ENCODE measurements around the gene ZNF699. TPM values are rescaled to one million over a fixed set of nuclear protein-coding genes. Genes with fewer than 3 reads are reported as not detected.
A peak's percentile ranks its signal among the peaks of the same experiment; 100 is the strongest.
"Not testable (repeated sequence)": the region's sequence is repeated elsewhere in the genome, so short reads cannot be mapped to it uniquely, and the experiment has no call there.

ZNF699 gene
- polyA plus RNA-seq, 3 donors from 2014 or later = 8.1 to 11.0 (median 10.9) TPM

DNA sequence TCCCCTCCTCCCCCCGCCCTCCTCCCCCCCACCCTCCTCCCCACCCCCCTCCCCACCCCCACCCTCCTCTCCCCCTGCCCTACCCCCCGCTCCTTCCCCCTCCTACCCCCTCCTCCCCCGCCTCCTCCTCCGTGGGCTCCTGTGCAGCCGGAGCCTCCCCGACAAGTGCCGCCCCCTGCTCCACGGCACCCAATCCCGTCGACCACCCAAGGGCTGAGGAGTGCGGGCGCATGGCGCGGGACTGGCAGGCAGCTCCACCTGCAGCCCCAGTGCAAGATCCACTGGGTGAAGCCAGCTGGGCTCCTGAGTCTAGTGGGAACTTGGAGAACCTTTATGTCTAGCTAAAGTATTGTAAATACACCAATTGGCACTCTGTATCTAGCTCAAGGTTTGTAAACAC lies 12.1 kb upstream of the ZNF699 start:
- H3K27me3 Mint-ChIP-seq (ENCODE audit: low read depth in 3 of 3) = peaks cover 10 to 14% (median 11%) of the 10 kb centered on the region in 3 donors
- H3K9me3 Mint-ChIP-seq = peaks cover 0 to 18% (median 3%) of the 10 kb centered on the region in 6 donors
- not testable (repeated sequence) for H3K36me3 Mint-ChIP-seq, H3K4me3 Mint-ChIP-seq, DNase-seq, H3K27ac Mint-ChIP-seq
- H3K4me1 Mint-ChIP-seq = peaks cover 29 to 42% of the 10 kb centered on the region in 2 donors

DNA sequence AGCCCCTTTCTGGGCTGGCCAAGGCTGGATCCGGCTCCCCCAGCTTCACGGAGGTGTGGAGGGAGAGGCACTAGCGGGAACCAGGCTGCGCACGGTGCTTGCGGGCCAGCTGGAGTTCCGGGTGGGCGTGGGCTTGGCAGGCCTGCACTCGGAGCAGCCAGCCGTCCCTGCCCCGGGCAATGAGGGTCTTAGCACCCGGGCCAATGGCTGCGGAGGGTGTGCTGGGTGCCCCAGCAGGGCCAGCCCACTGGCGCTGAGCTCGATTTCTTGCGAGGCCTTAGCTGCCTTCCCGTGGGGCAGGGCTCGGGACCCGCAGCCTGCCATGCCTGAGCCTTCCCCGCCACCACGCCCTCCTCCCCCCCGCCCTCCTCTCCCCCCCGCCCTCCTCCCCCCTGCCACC lies 11.7 kb upstream of the ZNF699 start:
- no peak for DNase-seq
- H3K27ac Mint-ChIP-seq = no peak overlapping the region
- peaks cover 0 to 18% (median 3%) of the 10 kb centered on the region in 6 donors for H3K9me3 Mint-ChIP-seq
- H3K36me3 Mint-ChIP-seq = peaks cover 7 to 9% (median 8%) of the 10 kb centered on the region in 3 donors
- peaks cover 29 to 39% of the 10 kb centered on the region in 2 donors for H3K4me1 Mint-ChIP-seq
- peaks cover 10 to 14% (median 11%) of the 10 kb centered on the region in 3 donors for H3K27me3 Mint-ChIP-seq (ENCODE audit: low read depth in 3 of 3)
- H3K4me3 Mint-ChIP-seq = no peak overlapping the region

DNA sequence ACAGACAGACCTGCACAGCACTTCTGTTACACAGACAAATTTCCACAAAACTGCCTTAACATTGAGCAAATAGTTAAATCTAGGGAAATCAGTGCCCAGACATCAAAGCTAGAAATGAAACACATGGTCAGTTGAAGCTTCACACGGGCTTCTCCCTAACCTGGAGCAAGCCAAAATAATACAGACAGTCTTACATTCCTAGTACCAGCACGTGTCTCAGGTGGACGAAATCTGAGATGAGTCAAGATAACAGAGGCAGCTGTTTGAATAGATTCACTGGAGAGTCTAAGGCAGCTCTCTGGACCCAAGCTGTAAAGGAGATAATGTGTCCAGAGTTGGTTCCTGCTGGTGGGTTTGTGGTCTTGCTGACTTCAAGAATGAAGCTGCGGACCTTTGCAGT lies 4.1 kb upstream of the ZNF699 start:
- H3K4me3 Mint-ChIP-seq = no peak overlapping the region
- DNase-seq = no peak
- peaks cover 8 to 19% (median 16%) of the 10 kb centered on the region in 3 donors for H3K27me3 Mint-ChIP-seq (ENCODE audit: low read depth in 3 of 3)
- H3K9me3 Mint-ChIP-seq = peaks cover 0 to 4% (median under 1%) of the 10 kb centered on the region in 6 donors
- H3K36me3 Mint-ChIP-seq = no peaks in the 10 kb centered on the region
- H3K4me1 Mint-ChIP-seq = peaks cover 12 to 16% of the 10 kb centered on the region in 2 donors
- H3K27ac Mint-ChIP-seq = no peak overlapping the region

DNA sequence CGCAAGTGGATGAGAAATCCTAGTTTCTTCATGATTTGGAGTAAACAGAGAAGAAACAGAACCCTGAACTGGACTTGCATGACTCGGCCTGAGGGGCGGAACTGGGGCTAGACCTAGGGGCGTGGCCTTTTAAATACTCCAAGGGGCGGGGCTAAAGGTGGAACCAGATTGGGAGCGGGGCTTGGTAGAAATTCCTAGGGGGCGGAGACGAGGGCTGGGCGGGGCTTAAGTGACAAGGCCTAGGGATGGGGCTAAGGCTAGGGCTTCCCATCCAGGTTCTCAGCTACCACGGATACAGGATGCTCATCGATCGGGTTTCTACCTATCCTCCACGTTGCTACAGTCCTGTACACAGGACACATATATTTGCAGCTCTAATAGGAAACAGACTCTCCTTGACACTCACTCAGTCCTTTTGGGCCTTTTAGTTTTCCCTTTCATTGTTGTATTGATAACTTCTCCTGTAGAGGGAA lies 372 bp upstream of the ZNF699 start:
- Mint-ChIP-seq H3K9me3 (peaks cover 0 to 4% (median 0%) of the 10 kb centered on the region in 6 donors), H3K4me1 (peaks cover 35 to 44% of the 10 kb centered on the region in 2 donors), H3K27ac (peak overlapping the region; percentile 92 to 97 (median 95)), H3K27me3 (ENCODE audit: low read depth in 3 of 3) (peaks cover 6 to 19% (median 17%) of the 10 kb centered on the region in 3 donors), H3K4me3 (peak overlapping the region; percentile 91 to 96 (median 94)), H3K36me3 (peaks cover 3 to 5% (median 3%) of the 10 kb centered on the region in 3 donors)
- no peak for DNase-seq

DNA sequence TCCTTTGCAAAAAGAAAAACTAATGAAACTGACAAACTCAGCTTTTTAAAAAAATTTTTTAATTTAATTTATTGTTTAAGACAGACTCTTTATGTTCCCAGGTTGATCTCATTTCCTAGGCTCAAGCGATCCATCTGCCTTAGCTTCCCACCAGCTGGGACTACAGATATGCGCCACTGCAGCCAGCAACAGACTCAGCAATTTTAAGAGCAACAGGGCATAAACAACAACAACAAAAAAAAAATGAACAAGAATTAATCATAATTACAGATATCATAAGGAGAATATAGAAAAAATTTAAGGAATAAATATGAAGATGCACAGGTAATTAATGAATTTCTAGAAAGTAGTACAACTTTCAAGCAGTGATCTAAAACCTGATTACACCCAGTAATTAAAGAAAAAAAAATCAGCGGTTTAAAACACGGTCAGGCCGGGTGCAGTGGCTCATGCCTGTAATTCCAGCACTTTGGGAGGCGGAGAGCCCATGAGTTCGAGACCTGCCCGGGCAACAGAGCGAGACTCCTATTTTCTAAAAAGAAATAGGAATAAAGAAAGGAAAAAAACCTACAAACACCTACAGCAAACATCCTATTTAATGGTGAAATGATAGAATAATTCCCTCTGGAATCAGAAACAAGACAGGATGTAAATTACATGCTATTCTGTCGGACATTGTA lies 1.4 kb downstream of the ZNF699 start:
- DNase-seq = no peak
- Mint-ChIP-seq H3K9me3 (no peaks in the 10 kb centered on the region), H3K4me3 (peak overlapping the region; percentile 91 to 96 (median 94)), H3K36me3 (peaks cover 15 to 19% (median 17%) of the 10 kb centered on the region in 3 donors), H3K4me1 (peaks cover 36 to 47% of the 10 kb centered on the region in 2 donors), H3K27me3 (ENCODE audit: low read depth in 3 of 3) (peaks cover 6 to 19% (median 11%) of the 10 kb centered on the region in 3 donors), H3K27ac (peak overlapping the region; percentile 92 to 97 (median 94))

DNA sequence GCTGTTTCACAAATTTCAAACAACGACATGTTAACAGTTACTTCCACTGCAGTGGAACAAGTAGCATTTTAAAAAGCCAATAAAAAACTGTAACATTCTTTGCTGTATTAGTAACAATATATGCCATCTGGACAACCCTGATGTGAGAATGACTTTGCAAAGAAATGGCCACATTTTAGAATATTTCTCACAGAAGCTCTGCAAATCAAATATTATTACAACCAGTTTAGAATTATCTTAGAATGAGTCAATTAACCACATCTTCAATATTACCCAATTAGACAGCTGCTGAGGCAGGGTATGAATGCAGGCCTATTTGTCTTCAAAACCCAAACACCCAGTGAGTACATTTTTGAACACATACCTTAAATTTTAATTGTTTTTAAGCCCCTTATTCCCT lies 3.2 kb downstream of the ZNF699 start:
- DNase-seq = no peak
- peaks cover 6 to 16% (median 10%) of the 10 kb centered on the region in 3 donors for H3K27me3 Mint-ChIP-seq (ENCODE audit: low read depth in 3 of 3)
- peaks cover 36 to 47% of the 10 kb centered on the region in 2 donors for H3K4me1 Mint-ChIP-seq
- peaks cover 0 to 2% (median 0%) of the 10 kb centered on the region in 6 donors for H3K9me3 Mint-ChIP-seq
- H3K36me3 Mint-ChIP-seq = peaks cover 29 to 35% (median 34%) of the 10 kb centered on the region in 3 donors
- H3K4me3 Mint-ChIP-seq = no peak overlapping the region
- no peak overlapping the region for H3K27ac Mint-ChIP-seq

DNA sequence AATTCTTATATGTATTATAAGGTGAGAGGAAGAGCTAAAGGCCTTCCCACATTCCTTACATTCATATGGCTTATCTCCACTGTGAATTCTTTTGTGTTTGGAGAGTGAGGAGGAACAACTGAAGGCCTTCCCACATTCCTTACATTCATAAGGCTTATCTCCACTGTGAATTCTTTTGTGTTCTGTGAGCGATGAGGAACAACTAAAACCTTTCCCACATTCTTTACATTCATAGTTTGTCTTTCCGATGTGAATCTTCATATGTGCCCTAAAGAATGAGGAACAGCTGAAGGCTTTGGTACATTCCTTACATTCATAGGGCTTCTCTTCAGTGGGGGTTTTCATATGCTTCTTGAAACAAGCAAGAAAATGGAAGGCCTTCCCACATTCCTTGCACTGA lies 13.3 kb downstream of the ZNF699 start:
- Mint-ChIP-seq H3K27me3 (ENCODE audit: low read depth in 3 of 3) (peaks cover 0 to 2% (median 2%) of the 10 kb centered on the region in 3 donors), H3K27ac (no peak overlapping the region), H3K4me1 (peaks cover 12 to 18% of the 10 kb centered on the region in 2 donors), H3K9me3 (peaks cover 29 to 91% (median 86%) of the 10 kb centered on the region in 6 donors), H3K4me3 (no peak overlapping the region), H3K36me3 (peaks cover 77 to 88% (median 85%) of the 10 kb centered on the region in 3 donors)
- no peak for DNase-seq

DNA sequence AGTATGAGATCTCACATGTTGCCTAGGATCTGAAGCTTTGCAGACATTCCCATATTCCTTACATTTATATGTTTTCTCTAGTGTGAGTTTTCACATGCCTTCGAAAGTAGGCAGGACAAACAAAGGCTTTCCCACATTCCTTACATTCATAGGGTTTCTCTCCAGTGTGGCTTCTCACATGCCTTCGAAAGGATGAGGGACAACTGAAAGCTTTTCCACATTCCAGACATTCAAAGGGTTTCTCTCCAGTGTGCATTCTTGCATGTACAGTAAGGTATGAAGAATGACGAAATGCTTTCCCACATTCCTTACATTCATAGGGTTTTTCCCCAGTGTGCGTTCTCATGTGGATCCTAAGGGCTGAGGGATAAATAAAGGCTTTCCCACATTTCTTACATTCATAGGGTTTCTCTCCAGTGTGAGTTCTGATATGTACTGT lies 14.2 kb downstream of the ZNF699 start:
- H3K4me3 Mint-ChIP-seq = no peak overlapping the region
- H3K4me1 Mint-ChIP-seq = peaks cover 12 to 20% of the 10 kb centered on the region in 2 donors
- no peak overlapping the region for H3K27ac Mint-ChIP-seq
- peaks cover 72 to 86% (median 83%) of the 10 kb centered on the region in 3 donors for H3K36me3 Mint-ChIP-seq
- DNase-seq = no peak
- peaks cover 0 to 2% (median 2%) of the 10 kb centered on the region in 3 donors for H3K27me3 Mint-ChIP-seq (ENCODE audit: low read depth in 3 of 3)
- H3K9me3 Mint-ChIP-seq = peaks cover 28 to 91% (median 85%) of the 10 kb centered on the region in 6 donors

DNA sequence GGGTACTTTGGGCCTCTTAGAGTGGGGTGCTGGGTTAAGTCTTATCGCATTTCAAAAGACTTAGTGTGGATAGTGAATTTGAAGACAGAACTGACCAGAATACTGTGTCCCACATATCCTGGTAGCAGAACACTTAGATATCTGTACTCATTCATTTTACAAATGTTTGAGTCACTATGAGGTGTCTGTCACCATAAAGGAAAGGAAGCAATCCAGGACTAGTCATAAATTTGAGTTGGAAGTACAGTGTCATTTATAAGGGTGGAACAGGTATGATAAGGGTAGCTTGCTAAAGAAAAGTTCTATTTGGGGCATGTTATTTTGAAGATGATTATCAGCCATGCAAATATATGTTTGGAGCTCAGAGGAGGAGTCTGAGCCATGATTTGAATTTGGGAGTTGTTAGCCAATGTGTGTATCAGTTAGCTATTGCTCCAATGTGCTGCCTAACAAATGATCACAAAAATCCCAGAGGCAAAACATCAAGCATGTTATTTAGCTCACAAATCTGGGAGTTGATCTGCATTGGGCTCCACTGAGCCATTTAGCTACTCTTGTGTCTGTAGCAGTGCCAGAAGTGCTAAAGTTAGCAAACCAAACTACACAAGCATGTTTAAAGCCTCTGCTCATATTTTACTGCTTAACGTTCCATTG lies 20.3 kb downstream of the ZNF699 start:
- H3K27ac Mint-ChIP-seq = no peak overlapping the region
- peaks cover 16 to 73% (median 59%) of the 10 kb centered on the region in 6 donors for H3K9me3 Mint-ChIP-seq
- H3K4me3 Mint-ChIP-seq = no peak overlapping the region
- H3K27me3 Mint-ChIP-seq (ENCODE audit: low read depth in 3 of 3) = peaks cover 2 to 5% (median 2%) of the 10 kb centered on the region in 3 donors
- peaks cover 6 to 9% of the 10 kb centered on the region in 2 donors for H3K4me1 Mint-ChIP-seq
- no peak for DNase-seq
- H3K36me3 Mint-ChIP-seq = peaks cover 38 to 61% (median 47%) of the 10 kb centered on the region in 3 donors

DNA sequence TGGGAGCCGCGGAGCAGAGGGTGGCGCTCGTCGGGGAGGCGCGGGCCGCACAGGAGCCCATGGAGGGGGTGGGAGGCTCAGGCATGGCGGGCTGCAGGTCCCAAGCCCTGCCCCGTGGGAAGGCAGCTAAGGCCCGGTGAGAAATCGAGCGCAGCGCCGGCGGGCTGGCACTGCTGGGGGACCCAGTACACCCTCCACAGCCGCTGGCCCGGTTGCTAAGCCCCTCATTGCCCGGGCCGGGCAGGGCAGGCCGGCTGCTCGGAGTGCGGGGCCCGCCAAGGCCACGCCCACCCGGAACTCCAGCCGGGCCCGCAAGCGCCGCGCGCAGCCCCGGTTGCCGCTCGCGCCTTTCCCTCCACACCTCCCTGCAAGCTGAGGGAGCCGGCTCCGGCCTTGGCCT lies 26.2 kb downstream of the ZNF699 start:
- Mint-ChIP-seq H3K9me3 (peaks cover 15 to 38% (median 20%) of the 10 kb centered on the region in 6 donors), H3K36me3 (peaks cover 4 to 17% (median 4%) of the 10 kb centered on the region in 3 donors), H3K27me3 (ENCODE audit: low read depth in 3 of 3) (peaks cover 6 to 12% (median 10%) of the 10 kb centered on the region in 3 donors), H3K4me3 (peak overlapping the region; percentile 41 to 81 (median 72)), H3K4me1 (peaks cover 5 to 10% of the 10 kb centered on the region in 2 donors)
- DNase-seq = peak; percentile 10 to 41 (median 37)
- H3K27ac Mint-ChIP-seq = not testable (repeated sequence)

DNA sequence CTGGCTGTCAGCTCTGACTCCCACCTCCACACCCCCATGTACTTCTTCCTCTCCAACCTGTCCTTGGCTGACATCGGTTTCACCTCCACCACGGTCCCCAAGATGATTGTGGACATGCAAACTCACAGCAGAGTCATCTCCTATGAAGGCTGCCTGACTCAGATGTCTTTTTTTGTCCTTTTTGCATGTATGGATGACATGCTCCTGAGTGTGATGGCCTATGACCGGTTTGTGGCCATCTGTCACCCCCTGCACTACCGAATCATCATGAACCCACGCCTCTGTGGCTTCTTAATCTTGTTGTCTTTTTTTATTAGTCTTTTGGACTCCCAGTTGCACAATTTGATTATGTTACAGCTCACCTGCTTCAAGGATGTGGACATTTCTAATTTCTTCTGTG lies 58.4 kb downstream of the ZNF699 start:
- Mint-ChIP-seq H3K4me1 (no peaks in the 10 kb centered on the region), H3K27ac (no peak overlapping the region), H3K36me3 (no peaks in the 10 kb centered on the region), H3K27me3 (ENCODE audit: low read depth in 3 of 3) (peaks cover 0 to 11% (median 3%) of the 10 kb centered on the region in 3 donors), H3K9me3 (peaks cover 0 to 5% (median 0%) of the 10 kb centered on the region in 6 donors), H3K4me3 (no peak overlapping the region)
- DNase-seq = no peak

DNA sequence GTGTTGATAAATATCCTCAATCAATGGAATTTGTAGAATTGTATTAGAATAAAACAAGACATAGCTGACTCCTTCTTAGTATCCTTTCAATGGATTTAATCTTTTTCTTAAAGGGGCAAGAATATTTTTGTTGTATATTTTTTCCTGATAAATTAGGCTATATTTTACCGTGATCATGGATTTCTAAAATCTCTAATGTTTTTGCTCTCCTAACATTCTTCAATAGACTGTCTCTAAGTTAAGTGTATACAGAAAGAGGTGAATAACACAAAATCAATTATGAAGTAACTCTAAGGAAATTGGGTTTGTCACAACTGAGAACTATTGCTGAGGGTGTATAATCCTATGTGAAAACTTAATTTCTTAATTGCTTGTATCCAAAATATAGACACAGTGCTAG lies 59.0 kb downstream of the ZNF699 start, which contains the start of gene OR7E24:
Gene OR7E24, plus strand, starts transcription at position 301 of the 400 bp plus-strand sequence. CDS start 114 bp downstream, outside the sequence.
- no peaks in the 10 kb centered on the region for H3K4me1 Mint-ChIP-seq
- H3K4me3 Mint-ChIP-seq = no peak within 1 kb of the TSS
- no peak within 1 kb of the TSS for H3K27ac Mint-ChIP-seq
- H3K36me3 Mint-ChIP-seq = no peaks in the 10 kb centered on the region
- DNase-seq = no peak
- peaks cover 0 to 11% (median 5%) of the 10 kb centered on the region in 3 donors for H3K27me3 Mint-ChIP-seq (ENCODE audit: low read depth in 3 of 3)
- peaks cover 0 to 5% (median 0%) of the 10 kb centered on the region in 6 donors for H3K9me3 Mint-ChIP-seq

All from immature natural killer cell (primary cell).